ENCODE measurements around the gene PDXK.

PDXK gene

DNA sequence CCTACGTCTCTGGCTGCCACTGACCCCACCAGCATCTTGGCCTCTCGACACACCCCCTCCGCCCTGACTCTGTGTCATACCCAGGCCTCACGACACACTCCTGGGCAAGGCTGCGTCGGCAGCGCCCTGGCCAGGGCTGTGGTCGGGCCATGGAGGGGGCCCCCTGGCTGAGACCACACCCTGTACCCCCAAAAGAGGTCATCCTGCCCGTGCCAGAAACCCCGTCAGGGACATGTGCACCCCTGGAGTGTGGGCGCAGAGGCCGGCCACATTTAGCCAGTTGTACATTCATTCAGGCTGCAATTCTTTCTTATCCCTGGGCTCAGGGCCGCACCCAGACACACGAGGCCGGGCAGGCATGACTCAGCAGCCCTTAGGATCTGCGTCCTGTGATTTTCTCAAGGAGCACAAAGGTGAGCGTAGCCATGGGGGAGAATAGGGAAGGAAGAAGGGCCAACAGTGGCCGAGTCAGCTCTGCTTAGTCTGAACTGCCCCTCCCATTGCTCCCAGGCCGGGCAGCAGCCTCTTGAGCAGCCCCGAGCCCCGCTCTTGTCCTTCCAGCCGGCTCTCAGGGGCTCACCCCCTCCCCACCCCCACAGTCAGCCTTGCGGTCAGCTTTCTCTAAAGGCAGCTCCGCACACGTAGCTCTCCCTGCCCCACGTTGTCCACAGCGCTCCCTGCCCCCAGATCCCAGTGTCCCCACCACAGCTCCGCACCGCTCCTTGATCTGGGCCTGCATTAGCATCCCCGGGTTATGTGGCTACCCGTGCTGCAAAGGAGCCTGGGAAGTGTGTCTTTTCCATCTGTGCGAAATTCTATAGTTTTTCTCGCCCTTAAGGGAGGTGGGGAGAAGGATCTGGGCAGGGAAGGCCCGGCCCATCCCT is 49.3 kb downstream of the PDXK start:
- no peaks in the 10 kb centered on the region for H3K27me3 ChIP-seq (ENCODE audit: control insufficient read depth, insufficient read depth, low read length)
- no peak overlapping the region for H3K4me3 ChIP-seq (ENCODE audit: low read length)
- no peak overlapping the region for H3K27ac ChIP-seq (ENCODE audit: low read depth, low read length)
- H3K36me3 ChIP-seq (ENCODE audit: control insufficient read depth, insufficient read depth, low read length): peaks cover 3% of the 10 kb centered on the region
- H3K4me1 ChIP-seq (ENCODE audit: control insufficient read depth, insufficient read depth, low read length): peaks cover 3% of the 10 kb centered on the region
- H3K9ac ChIP-seq (ENCODE audit: low read length): no peak overlapping the region

- H3K9ac ChIP-seq (ENCODE audit: low read length): no peak overlapping the region
- H3K27ac ChIP-seq (ENCODE audit: low read depth, low read length): no peak overlapping the region
- H3K4me3 ChIP-seq (ENCODE audit: low read length): no peak overlapping the region
- H3K4me1 ChIP-seq (ENCODE audit: control insufficient read depth, insufficient read depth, low read length): peaks cover 3% of the 10 kb centered on the region
- no peaks in the 10 kb centered on the region for H3K27me3 ChIP-seq (ENCODE audit: control insufficient read depth, insufficient read depth, low read length)
- peaks cover 6% of the 10 kb centered on the region for H3K36me3 ChIP-seq (ENCODE audit: control insufficient read depth, insufficient read depth, low read length)
Measured at GRCh38 chr21:43768868-43769167, 49.9 kb downstream of the PDXK start.

GRCh38 chr21:43769325-43769958 is 50.5 kb downstream of the PDXK start:
- peaks cover 9% of the 10 kb centered on the region for H3K36me3 ChIP-seq (ENCODE audit: control insufficient read depth, insufficient read depth, low read length)
- peaks cover 3% of the 10 kb centered on the region for H3K4me1 ChIP-seq (ENCODE audit: control insufficient read depth, insufficient read depth, low read length)
- H3K9ac ChIP-seq (ENCODE audit: low read length): no peak overlapping the region
- H3K27ac ChIP-seq (ENCODE audit: low read depth, low read length): no peak overlapping the region
- no peak overlapping the region for H3K4me3 ChIP-seq (ENCODE audit: low read length)
- H3K27me3 ChIP-seq (ENCODE audit: control insufficient read depth, insufficient read depth, low read length): no peaks in the 10 kb centered on the region

- peaks cover 9% of the 10 kb centered on the region for H3K36me3 ChIP-seq (ENCODE audit: control insufficient read depth, insufficient read depth, low read length)
- peaks cover 3% of the 10 kb centered on the region for H3K4me1 ChIP-seq (ENCODE audit: control insufficient read depth, insufficient read depth, low read length)
Measured at GRCh38 chr21:43770066-43770655, 51.2 kb downstream of the PDXK start.

DNA sequence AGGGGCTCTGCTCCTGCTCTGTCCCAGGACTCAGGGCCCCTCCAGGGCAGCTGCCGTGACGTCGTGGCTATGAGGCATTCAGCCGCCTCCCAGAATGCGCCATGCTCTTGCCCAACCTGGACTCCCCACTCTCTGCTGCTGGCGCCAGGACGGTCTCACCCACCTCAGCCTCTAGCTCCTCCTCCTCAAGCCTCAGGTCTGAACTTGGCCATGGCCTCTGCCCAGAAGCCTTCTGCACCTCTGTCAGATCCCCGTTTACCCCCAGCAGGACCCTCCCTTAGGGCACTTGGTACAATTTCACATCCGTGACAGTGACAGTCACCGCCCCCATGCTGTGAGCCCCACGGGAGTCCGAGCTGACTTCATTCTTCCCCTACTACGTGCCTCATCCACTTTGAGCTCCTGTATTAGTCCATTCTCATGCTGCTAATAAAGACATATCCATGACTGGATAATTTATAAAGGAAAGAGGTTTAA is 52.3 kb downstream of the PDXK start:
- peaks cover 8% of the 10 kb centered on the region for H3K4me1 ChIP-seq (ENCODE audit: control insufficient read depth, insufficient read depth, low read length)
- H3K9ac ChIP-seq (ENCODE audit: low read length): no peak overlapping the region
- no peak overlapping the region for H3K4me3 ChIP-seq (ENCODE audit: low read length)
- H3K36me3 ChIP-seq (ENCODE audit: control insufficient read depth, insufficient read depth, low read length): peaks cover 9% of the 10 kb centered on the region
- H3K27me3 ChIP-seq (ENCODE audit: control insufficient read depth, insufficient read depth, low read length): no peaks in the 10 kb centered on the region
- H3K27ac ChIP-seq (ENCODE audit: low read depth, low read length): no peak overlapping the region

More at GRCh38 chr21:43770066-43770655, 51.2 kb downstream of the PDXK start:
- no peak overlapping the region for H3K4me3 ChIP-seq (ENCODE audit: low read length)
- no peak overlapping the region for H3K27ac ChIP-seq (ENCODE audit: low read depth, low read length)
- H3K27me3 ChIP-seq (ENCODE audit: control insufficient read depth, insufficient read depth, low read length): no peaks in the 10 kb centered on the region
- no peak overlapping the region for H3K9ac ChIP-seq (ENCODE audit: low read length)

- Histone ChIP-seq H3K27me3 (ENCODE audit: control insufficient read depth, insufficient read depth, low read length) (no peaks in the 10 kb centered on the region), H3K27ac (ENCODE audit: low read depth, low read length) (no peak overlapping the region), H3K4me1 (ENCODE audit: control insufficient read depth, insufficient read depth, low read length) (peaks cover 8% of the 10 kb centered on the region), H3K36me3 (ENCODE audit: control insufficient read depth, insufficient read depth, low read length) (peaks cover 9% of the 10 kb centered on the region), H3K4me3 (ENCODE audit: low read length) (no peak overlapping the region), H3K9ac (ENCODE audit: low read length) (no peak overlapping the region)
Measured at GRCh38 chr21:43771698-43772424, 52.9 kb downstream of the PDXK start.

- Histone ChIP-seq H3K4me1 (ENCODE audit: control insufficient read depth, insufficient read depth, low read length) (peaks cover 5% of the 10 kb centered on the region), H3K36me3 (ENCODE audit: control insufficient read depth, insufficient read depth, low read length) (peaks cover 9% of the 10 kb centered on the region), H3K27me3 (ENCODE audit: control insufficient read depth, insufficient read depth, low read length) (no peaks in the 10 kb centered on the region), H3K27ac (ENCODE audit: low read depth, low read length) (no peak overlapping the region), H3K4me3 (ENCODE audit: low read length) (no peak overlapping the region), H3K9ac (ENCODE audit: low read length) (no peak overlapping the region)
Measured at GRCh38 chr21:43772425-43772821, 53.5 kb downstream of the PDXK start.

DNA sequence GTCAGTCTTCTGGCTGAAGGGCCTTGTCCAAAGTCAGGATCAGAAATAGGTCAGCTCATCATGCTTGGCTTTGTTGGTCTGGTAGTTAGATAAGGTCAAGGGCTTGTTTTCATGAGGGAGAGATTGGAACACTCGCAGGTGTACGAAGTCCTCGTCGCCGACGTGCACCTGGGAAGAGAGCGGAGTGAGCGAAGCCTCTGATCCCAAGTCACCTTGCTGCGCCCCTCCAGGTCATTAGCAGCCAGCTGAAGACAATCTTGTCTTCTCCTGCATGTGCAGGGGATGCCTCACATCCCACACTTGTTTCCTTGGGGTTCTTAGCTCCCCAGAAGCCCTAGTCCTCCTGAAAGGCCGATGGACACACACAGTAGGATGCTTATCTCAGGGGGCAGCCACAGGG is 55.2 kb downstream of the PDXK start:
- no peak overlapping the region for H3K9ac ChIP-seq (ENCODE audit: low read length)
- no peak overlapping the region for H3K4me3 ChIP-seq (ENCODE audit: low read length)
- H3K4me1 ChIP-seq (ENCODE audit: control insufficient read depth, insufficient read depth, low read length): peaks cover 5% of the 10 kb centered on the region
- no peak overlapping the region for H3K27ac ChIP-seq (ENCODE audit: low read depth, low read length)
- H3K36me3 ChIP-seq (ENCODE audit: control insufficient read depth, insufficient read depth, low read length): peaks cover 9% of the 10 kb centered on the region
- no peaks in the 10 kb centered on the region for H3K27me3 ChIP-seq (ENCODE audit: control insufficient read depth, insufficient read depth, low read length)

GRCh38 chr21:43775190-43775589 is 56.3 kb downstream of the PDXK start:
- peak overlapping the region; percentile 89 for H3K4me3 ChIP-seq (ENCODE audit: low read length)
- H3K9ac ChIP-seq (ENCODE audit: low read length): no peak overlapping the region
- no peak overlapping the region for H3K27ac ChIP-seq (ENCODE audit: low read depth, low read length)
- no peaks in the 10 kb centered on the region for H3K27me3 ChIP-seq (ENCODE audit: control insufficient read depth, insufficient read depth, low read length)
- peaks cover 5% of the 10 kb centered on the region for H3K4me1 ChIP-seq (ENCODE audit: control insufficient read depth, insufficient read depth, low read length)
- H3K36me3 ChIP-seq (ENCODE audit: control insufficient read depth, insufficient read depth, low read length): peaks cover 9% of the 10 kb centered on the region

DNA sequence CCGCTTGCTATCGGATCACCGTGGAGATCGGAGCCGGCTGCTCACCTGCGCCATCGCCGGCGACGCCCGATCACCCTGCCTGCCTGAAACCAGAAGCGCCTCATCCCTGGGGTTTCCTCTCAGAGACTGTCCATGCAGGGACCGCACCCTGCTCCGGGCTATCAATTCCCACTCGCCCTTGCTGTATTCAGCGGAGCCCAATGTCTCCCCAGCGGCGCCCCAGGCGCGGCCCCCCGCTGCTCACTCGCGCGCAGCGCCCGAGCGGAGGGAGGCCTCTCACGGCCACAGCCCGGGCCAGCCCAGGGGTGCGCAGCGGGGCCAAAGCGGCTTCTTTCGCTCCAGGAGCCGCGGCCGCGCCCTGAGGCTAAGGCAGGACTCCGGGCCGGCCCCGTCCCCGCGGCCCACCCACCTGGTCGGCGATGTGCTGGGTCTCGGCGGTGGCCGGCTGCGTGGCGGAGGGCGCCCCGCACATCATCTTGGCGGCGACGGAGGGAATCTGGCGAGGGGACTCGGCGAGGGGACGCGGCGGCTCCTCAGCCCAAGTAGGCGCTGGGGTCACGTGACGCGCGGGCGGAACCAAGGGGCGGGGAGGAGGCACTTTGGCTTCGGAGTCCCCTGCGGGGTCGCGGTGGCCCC is 57.0 kb downstream of the PDXK start, which contains the start of gene CSTB:
TSS of gene CSTB (minus strand) at position 514 of the 636 bp plus-strand sequence. CDS start at position 475, 39 bp downstream.
- peak within 1 kb of the TSS; percentile 86 for H3K27ac ChIP-seq (ENCODE audit: low read depth, low read length)
- peaks cover 9% of the 10 kb centered on the region for H3K36me3 ChIP-seq (ENCODE audit: control insufficient read depth, insufficient read depth, low read length)
- no peaks in the 10 kb centered on the region for H3K27me3 ChIP-seq (ENCODE audit: control insufficient read depth, insufficient read depth, low read length)
- H3K4me1 ChIP-seq (ENCODE audit: control insufficient read depth, insufficient read depth, low read length): peaks cover 5% of the 10 kb centered on the region
- peak within 1 kb of the TSS; percentile 66 for H3K9ac ChIP-seq (ENCODE audit: low read length)
- peak within 1 kb of the TSS; percentile 89 for H3K4me3 ChIP-seq (ENCODE audit: low read length)

GRCh38 chr21:43777953-43778352 is 59.0 kb downstream of the PDXK start:
- Histone ChIP-seq H3K4me3 (ENCODE audit: low read length) (no peak overlapping the region), H3K4me1 (ENCODE audit: control insufficient read depth, insufficient read depth, low read length) (peaks cover 5% of the 10 kb centered on the region), H3K9ac (ENCODE audit: low read length) (no peak overlapping the region), H3K27ac (ENCODE audit: low read depth, low read length) (no peak overlapping the region), H3K36me3 (ENCODE audit: control insufficient read depth, insufficient read depth, low read length) (peaks cover 9% of the 10 kb centered on the region), H3K27me3 (ENCODE audit: control insufficient read depth, insufficient read depth, low read length) (no peaks in the 10 kb centered on the region)

Measured in rectal smooth muscle tissue (tissue), 1 donor.